GM21825 (cell line): ENCODE data around the gene TAF1C.
A peak's percentile ranks its signal among the peaks of the same experiment; 100 is the strongest.
"Not testable (repeated sequence)": the region's sequence is repeated elsewhere in the genome, so short reads cannot be mapped to it uniquely, and the experiment has no call there.

Experiments
- ATAC-seq: cut with Tn5 transposase; IDR thresholded peaks from one replicate; pipeline ENCODE4 v1.9.1; 2021; ENCODE audit warnings: mild to moderate bottlenecking, moderate library complexity; ENCODE audit not compliant: unreplicated experiment

The TAF1C gene

DNA sequence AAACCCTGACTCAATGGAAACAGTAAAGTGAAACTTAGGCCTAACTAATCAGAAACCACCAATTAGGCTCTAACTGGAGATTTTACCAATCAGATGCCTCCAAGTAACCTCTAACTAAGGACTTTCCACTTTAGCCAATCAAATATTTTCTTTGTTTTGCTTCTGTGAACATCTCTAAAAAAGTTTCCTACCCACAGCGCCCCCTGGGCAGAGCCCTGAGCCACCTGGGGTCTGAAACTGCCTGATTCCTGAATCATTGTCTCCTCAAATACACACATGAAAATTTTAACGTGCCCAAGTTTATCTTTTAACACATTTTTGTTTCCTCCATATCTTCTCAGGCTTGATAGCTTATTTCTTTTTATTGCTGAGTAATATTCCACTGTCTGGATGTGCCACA, 23.1 kb upstream of the TAF1C start:
- ATAC-seq, result no peak

- no peak for ATAC-seq
Observed at GRCh38 chr16:84207879-84208278, 21.0 kb upstream of the TAF1C start.

- no peak for ATAC-seq
Observed at GRCh38 chr16:84207251-84207650, 20.4 kb upstream of the TAF1C start.

- ATAC-seq, result no peak
Observed at GRCh38 chr16:84205976-84206691, 19.3 kb upstream of the TAF1C start.

GRCh38 chr16:84205123-84205522, 18.3 kb upstream of the TAF1C start:
- ATAC-seq, result not testable (repeated sequence)

GRCh38 chr16:84204551-84204950, 17.7 kb upstream of the TAF1C start:
- not testable (repeated sequence) for ATAC-seq

GRCh38 chr16:84199861-84200260, 13.0 kb upstream of the TAF1C start:
- no peak for ATAC-seq

- no peak for ATAC-seq
Observed at GRCh38 chr16:84199097-84199496, 12.2 kb upstream of the TAF1C start.

DNA sequence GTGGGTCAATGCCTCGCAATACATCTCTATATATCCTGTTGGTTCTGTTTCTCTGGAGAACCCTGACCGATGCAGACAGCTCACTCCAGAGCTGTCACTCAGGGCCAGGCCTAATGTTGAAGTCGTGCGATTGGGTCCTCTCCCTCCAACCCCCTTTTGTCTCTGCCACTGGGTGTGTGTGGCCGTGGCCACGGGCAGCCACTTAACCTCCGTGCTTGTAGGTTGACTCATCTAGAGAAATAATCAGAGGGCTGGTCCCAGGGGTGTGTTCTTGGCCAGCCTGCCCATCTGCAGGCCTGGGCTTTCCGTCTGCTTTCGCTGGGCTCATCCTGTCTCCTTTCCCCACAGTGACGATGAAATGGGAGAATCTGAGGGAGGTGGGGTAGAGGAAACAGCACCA, 11.5 kb upstream of the TAF1C start:
- ATAC-seq, result no peak

- no peak for ATAC-seq
Observed at GRCh38 chr16:84197466-84198128, 10.7 kb upstream of the TAF1C start.

DNA sequence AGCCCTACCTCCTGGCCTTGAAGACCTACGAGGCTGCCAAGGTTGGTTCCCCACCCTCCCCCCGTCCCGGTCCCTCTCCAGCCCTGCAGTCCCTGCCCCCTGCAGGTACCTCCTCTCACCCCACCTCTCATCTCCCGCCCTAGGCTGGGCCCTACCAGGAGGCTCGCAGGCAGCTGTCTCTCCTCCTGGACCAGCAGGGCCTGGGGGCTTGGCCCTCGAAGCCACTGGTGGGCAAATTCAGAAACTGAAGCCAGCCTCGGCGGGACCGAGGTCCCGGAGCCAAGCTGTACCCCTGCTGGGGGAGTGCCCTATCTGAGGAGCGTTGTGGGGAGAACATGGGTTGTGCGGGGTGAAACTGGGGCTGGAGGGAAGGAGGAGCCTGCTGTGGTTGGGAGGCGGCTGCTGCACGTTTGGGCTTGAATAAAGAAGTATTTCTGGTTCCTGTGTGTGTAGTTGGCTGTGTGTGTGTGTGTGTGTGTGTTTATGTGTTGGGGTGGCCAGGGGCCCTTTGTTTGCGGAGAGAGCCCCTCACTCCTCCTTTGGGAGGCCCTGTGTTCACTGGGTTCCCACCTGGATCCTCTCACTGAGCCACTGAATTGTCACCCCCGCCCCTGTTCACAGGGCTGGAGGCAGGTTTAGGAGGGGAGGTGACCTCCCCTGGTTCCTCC, 10.0 kb upstream of the TAF1C start:
- no peak for ATAC-seq

GRCh38 chr16:84196101-84196500, 9.2 kb upstream of the TAF1C start:
- no peak for ATAC-seq

- ATAC-seq, result no peak
Observed at GRCh38 chr16:84195201-84196093, 8.6 kb upstream of the TAF1C start.

- peak; percentile 55 for ATAC-seq
Observed at GRCh38 chr16:84194470-84195200, 7.8 kb upstream of the TAF1C start.

DNA sequence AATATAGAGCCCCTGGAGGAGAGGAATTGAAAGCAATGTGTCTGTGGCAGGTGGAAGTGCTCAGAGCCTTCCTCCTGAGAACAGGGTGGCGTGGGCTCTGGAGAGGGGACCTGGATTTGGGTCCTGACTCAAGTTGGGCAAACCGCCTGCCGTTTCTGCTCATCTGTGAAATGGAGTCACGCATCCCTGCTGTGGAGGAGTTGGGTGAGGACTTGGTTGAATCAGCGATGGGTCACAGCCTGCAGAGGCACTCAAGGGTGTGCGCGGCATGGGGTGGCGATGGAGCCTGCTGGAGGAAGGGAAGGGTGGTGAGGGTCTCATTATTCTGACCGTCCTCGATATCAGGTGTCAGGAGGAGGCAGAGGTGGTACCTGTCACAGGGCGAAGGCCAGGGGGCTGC, 7.2 kb upstream of the TAF1C start:
- ATAC-seq, result no peak

- ATAC-seq, result no peak
Observed at GRCh38 chr16:84193480-84193879, 6.6 kb upstream of the TAF1C start.

DNA sequence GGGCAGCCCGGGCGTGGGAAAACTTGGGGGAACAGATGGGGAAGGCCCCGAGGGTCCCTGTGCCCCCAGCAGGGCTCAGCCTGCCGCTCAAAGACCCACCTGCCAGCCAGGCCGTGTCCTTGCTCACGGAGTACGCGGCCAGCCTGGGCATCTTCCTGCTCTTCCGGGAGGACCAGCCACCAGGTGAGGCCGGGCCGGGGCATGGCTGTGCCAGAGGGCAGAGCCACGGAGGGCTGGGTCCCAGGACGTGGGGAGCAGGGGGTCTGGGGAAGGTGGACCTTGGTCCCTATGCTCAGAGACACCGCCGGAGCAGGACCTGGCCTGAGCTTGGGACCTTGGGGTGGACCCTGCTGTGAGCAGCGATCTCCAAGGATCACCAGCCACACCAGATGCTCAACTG, 4.6 kb upstream of the TAF1C start:
- no peak for ATAC-seq

GRCh38 chr16:84190731-84191388, 4.0 kb upstream of the TAF1C start, which contains the start of gene ADAD2:
Gene ADAD2, plus strand, starts transcription at chr16:84191157. Its CDS starts 74 bp downstream, at chr16:84191231.
- ATAC-seq, result no peak

DNA sequence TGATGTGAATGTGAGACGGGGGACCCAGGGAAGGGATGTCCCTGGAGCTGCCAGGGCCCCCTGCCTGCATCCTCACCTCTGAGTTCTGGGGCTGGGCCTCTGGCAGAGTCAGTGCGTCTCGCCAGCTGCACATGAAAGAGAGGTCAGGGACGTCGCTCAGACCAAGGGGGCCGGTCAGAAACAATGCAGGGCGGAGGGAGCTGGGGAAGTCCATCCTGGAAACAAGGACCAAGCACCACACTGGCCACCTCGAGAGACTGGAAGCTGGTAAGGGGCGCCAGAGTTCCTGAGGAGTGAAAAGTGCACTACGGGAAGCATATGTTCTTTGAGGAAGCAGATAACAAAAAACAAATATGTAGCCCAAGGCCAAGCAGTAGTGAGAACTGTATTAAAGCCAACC, 2.1 kb downstream of the TAF1C start:
- no peak for ATAC-seq
